ENCODE data around the gene MAD2L2.

MAD2L2 gene

GRCh38 chr1:11671544-11672286 is 9.2 kb downstream of the MAD2L2 start:
- DNase-seq (ENCODE audit: low read depth, low spot score) = no peak
- Histone ChIP-seq H3K4me3 (no peak overlapping the region), H3K9me3 (ENCODE audit: low read depth, low read length) (no peaks in the 10 kb centered on the region), H3K27ac (no peak overlapping the region), H3K36me3 (ENCODE audit: insufficient read depth, low read length) (peaks cover 29% of the 10 kb centered on the region; the same call in 1 of the 2 replicates), H3K9ac (ENCODE audit: insufficient read length) (no peak overlapping the region)
- peak; percentile 10; the same call in 1 of the 2 replicates for TF ChIP-seq POLR2AphosphoS5 (IDR thresholded peaks at IDR 0.05; ENCODE audit: borderline replicate concordance, low read depth, low read length)
- TF ChIP-seq EZH2 (IDR thresholded peaks at IDR 0.05) = no peak
- TF ChIP-seq FOXP2 (optimal IDR thresholded peaks at IDR 0.05; ENCODE audit: control extremely low read depth, extremely low read length, insufficient read depth) = no peak

DNA sequence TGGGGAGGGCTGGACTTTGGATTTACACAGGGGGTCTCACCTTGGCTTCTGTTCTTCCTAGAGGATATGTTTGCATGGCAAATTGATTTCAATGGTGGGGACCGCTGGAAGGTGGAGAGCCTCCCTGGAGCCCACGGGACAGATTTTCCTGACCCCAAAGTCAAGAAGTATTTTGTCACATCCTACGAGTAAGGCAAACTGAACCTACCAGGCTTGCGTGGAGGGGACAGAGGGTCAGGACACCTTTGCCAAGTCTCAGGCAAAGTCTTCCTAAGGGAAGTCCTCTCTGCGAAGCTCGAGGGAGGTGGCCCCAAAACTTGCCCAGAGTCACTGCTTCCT is 9.8 kb downstream of the MAD2L2 start:
- H3K4me3 ChIP-seq = no peak overlapping the region
- H3K9ac ChIP-seq (ENCODE audit: insufficient read length) = no peak overlapping the region
- no peak for DNase-seq (ENCODE audit: low read depth, low spot score)
- H3K9me3 ChIP-seq (ENCODE audit: low read depth, low read length) = no peaks in the 10 kb centered on the region
- TF ChIP-seq EZH2 (IDR thresholded peaks at IDR 0.05) (no peak), FOXP2 (optimal IDR thresholded peaks at IDR 0.05; ENCODE audit: control extremely low read depth, extremely low read length, insufficient read depth) (no peak), POLR2AphosphoS5 (IDR thresholded peaks at IDR 0.05; ENCODE audit: borderline replicate concordance, low read depth, low read length) (no peak)
- H3K36me3 ChIP-seq (ENCODE audit: insufficient read depth, low read length) = peaks cover 24% of the 10 kb centered on the region; the same call in 1 of the 2 replicates
- no peak overlapping the region for H3K27ac ChIP-seq

DNA sequence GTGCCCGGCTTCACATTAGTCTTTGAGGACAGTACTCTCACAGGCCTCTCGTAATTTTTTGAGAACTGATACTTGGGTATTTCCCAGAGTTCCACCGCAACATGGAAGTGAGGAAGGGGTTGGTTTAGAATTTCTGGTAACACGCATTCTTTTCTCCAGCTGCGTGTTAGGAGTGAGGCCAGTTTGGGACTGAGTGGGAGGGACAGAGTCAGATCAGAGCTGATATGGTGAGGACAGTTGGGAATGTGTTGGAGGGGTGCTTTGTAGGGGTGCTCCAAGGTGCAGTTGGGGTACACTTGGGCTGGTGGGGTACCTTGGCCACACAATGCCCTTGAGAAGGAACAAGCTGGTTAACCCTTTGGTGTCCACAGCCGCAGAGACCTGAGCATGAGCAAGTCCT is 10.2 kb downstream of the MAD2L2 start:
- Histone ChIP-seq H3K36me3 (ENCODE audit: insufficient read depth, low read length) (peaks cover 20% of the 10 kb centered on the region; the same call in 1 of the 2 replicates), H3K4me3 (no peak overlapping the region), H3K9ac (ENCODE audit: insufficient read length) (no peak overlapping the region)

DNA sequence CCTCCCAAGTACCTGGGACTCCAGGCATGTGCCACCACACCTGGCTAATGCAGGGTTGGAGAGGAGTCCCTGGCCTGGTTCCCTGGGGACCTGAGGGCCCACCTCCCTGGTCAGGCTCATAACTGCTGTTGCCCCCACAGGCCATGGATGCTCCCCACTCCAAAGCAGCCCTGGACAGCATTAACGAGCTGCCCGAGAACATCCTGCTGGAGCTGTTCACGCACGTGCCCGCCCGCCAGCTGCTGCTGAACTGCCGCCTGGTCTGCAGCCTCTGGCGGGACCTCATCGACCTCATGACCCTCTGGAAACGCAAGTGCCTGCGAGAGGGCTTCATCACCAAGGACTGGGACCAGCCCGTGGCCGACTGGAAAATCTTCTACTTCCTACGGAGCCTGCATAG is 12.4 kb downstream of the MAD2L2 start:
- no peak for DNase-seq (ENCODE audit: low read depth, low spot score)
- Histone ChIP-seq H3K4me3 (no peak overlapping the region), H3K9ac (ENCODE audit: insufficient read length) (no peak overlapping the region), H3K27ac (no peak overlapping the region), H3K9me3 (ENCODE audit: low read depth, low read length) (no peaks in the 10 kb centered on the region), H3K36me3 (ENCODE audit: insufficient read depth, low read length) (peaks cover 3% of the 10 kb centered on the region; the same call in 1 of the 2 replicates)
- TF ChIP-seq FOXP2 (optimal IDR thresholded peaks at IDR 0.05; ENCODE audit: control extremely low read depth, extremely low read length, insufficient read depth) (no peak), EZH2 (IDR thresholded peaks at IDR 0.05) (no peak), POLR2AphosphoS5 (IDR thresholded peaks at IDR 0.05; ENCODE audit: borderline replicate concordance, low read depth, low read length) (no peak)

More for the DNA sequence above, 10.2 kb downstream of the MAD2L2 start:
- no peak for DNase-seq (ENCODE audit: low read depth, low spot score)
- TF ChIP-seq EZH2 (IDR thresholded peaks at IDR 0.05) = no peak
- no peak for TF ChIP-seq POLR2AphosphoS5 (IDR thresholded peaks at IDR 0.05; ENCODE audit: borderline replicate concordance, low read depth, low read length)
- no peak for TF ChIP-seq FOXP2 (optimal IDR thresholded peaks at IDR 0.05; ENCODE audit: control extremely low read depth, extremely low read length, insufficient read depth)
- H3K27ac ChIP-seq = no peak overlapping the region
- no peaks in the 10 kb centered on the region for H3K9me3 ChIP-seq (ENCODE audit: low read depth, low read length)

GRCh38 chr1:11664336-11665065 is 16.4 kb downstream of the MAD2L2 start:
- Histone ChIP-seq H3K4me3 (no peak overlapping the region), H3K9ac (ENCODE audit: insufficient read length) (no peak overlapping the region), H3K36me3 (ENCODE audit: insufficient read depth, low read length) (peaks cover 5% of the 10 kb centered on the region; the same call in 1 of the 2 replicates), H3K9me3 (ENCODE audit: low read depth, low read length) (no peaks in the 10 kb centered on the region), H3K27ac (no peak overlapping the region)
- no peak for DNase-seq (ENCODE audit: low read depth, low spot score)
- TF ChIP-seq EZH2 (IDR thresholded peaks at IDR 0.05) (no peak), POLR2AphosphoS5 (IDR thresholded peaks at IDR 0.05; ENCODE audit: borderline replicate concordance, low read depth, low read length) (no peak; the same call in 1 of the 2 replicates), FOXP2 (optimal IDR thresholded peaks at IDR 0.05; ENCODE audit: control extremely low read depth, extremely low read length, insufficient read depth) (no peak)

GRCh38 chr1:11661103-11661502 is 19.8 kb downstream of the MAD2L2 start:
- no peak for TF ChIP-seq EZH2 (IDR thresholded peaks at IDR 0.05)
- no peak for TF ChIP-seq FOXP2 (optimal IDR thresholded peaks at IDR 0.05; ENCODE audit: control extremely low read depth, extremely low read length, insufficient read depth)
- no peak for TF ChIP-seq POLR2AphosphoS5 (IDR thresholded peaks at IDR 0.05; ENCODE audit: borderline replicate concordance, low read depth, low read length)
- H3K27ac ChIP-seq = no peak overlapping the region
- peaks cover 15% of the 10 kb centered on the region; the same call in 1 of the 2 replicates for H3K36me3 ChIP-seq (ENCODE audit: insufficient read depth, low read length)
- no peak overlapping the region for H3K9ac ChIP-seq (ENCODE audit: insufficient read length)
- DNase-seq (ENCODE audit: low read depth, low spot score) = no peak
- H3K9me3 ChIP-seq (ENCODE audit: low read depth, low read length) = no peaks in the 10 kb centered on the region
- H3K4me3 ChIP-seq = no peak overlapping the region

DNA sequence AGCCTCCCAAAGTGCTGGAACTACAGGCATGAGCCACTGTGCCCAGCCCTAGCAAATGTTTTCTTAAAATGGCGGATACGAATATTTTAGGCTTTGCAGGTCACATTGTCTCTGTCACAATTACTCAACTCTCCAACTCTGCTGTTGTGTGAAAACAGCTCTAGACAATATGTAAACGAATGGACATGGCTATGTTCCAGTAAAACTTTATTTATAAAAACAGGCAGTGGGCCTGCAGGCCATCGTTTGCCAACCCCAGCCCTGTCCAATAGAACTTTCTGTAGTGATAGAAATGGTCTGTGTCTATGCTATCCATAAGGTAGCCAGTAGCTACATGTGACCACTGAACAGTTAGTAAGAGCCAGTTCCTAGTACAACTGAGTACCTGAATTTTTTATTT is 21.2 kb downstream of the MAD2L2 start:
- Histone ChIP-seq H3K27ac (no peak overlapping the region), H3K9ac (ENCODE audit: insufficient read length) (no peak overlapping the region), H3K36me3 (ENCODE audit: insufficient read depth, low read length) (peaks cover 15% of the 10 kb centered on the region; the same call in 1 of the 2 replicates), H3K9me3 (ENCODE audit: low read depth, low read length) (no peaks in the 10 kb centered on the region), H3K4me3 (no peak overlapping the region)
- no peak for DNase-seq (ENCODE audit: low read depth, low spot score)
- TF ChIP-seq EZH2 (IDR thresholded peaks at IDR 0.05) (no peak), FOXP2 (optimal IDR thresholded peaks at IDR 0.05; ENCODE audit: control extremely low read depth, extremely low read length, insufficient read depth) (no peak), POLR2AphosphoS5 (IDR thresholded peaks at IDR 0.05; ENCODE audit: borderline replicate concordance, low read depth, low read length) (no peak)

- no peak for DNase-seq (ENCODE audit: low read depth, low spot score)
- Histone ChIP-seq H3K4me3 (no peak overlapping the region), H3K27ac (no peak overlapping the region)
These were observed 22.4 kb downstream of the MAD2L2 start for GRCh38 chr1:11658542-11658941.

More at GRCh38 chr1:11658542-11658941, 22.4 kb downstream of the MAD2L2 start:
- no peaks in the 10 kb centered on the region for H3K9me3 ChIP-seq (ENCODE audit: low read depth, low read length)
- H3K9ac ChIP-seq (ENCODE audit: insufficient read length) = no peak overlapping the region
- peaks cover 15% of the 10 kb centered on the region; the same call in 1 of the 2 replicates for H3K36me3 ChIP-seq (ENCODE audit: insufficient read depth, low read length)
- TF ChIP-seq FOXP2 (optimal IDR thresholded peaks at IDR 0.05; ENCODE audit: control extremely low read depth, extremely low read length, insufficient read depth) = no peak
- TF ChIP-seq EZH2 (IDR thresholded peaks at IDR 0.05) = no peak
- no peak for TF ChIP-seq POLR2AphosphoS5 (IDR thresholded peaks at IDR 0.05; ENCODE audit: borderline replicate concordance, low read depth, low read length)

All from SK-N-MC (cell line).